Measurements from ENCODE around the gene ABTB2.

DNA sequence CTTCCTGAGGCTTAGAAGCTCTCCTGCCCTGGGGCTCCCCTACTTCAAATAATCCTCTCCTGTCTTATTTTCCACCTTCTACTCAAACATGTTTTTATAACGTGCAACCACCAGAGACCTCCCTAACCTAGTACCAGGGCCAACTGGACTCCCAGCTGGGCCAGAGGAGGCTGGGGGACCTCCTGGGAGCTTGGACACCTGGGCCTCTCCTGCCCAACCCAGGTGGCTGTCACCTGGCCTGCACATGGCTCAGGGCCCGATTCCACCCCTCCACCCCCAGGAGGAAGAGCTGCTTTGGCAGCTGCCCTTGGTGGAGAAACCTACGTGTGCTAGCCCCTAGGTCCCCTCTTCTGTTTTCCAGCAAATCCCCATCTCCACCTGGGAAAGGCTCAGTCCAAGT lies 105.2 kb downstream of the ABTB2 start:
- TF ChIP-seq, protein P1, sequence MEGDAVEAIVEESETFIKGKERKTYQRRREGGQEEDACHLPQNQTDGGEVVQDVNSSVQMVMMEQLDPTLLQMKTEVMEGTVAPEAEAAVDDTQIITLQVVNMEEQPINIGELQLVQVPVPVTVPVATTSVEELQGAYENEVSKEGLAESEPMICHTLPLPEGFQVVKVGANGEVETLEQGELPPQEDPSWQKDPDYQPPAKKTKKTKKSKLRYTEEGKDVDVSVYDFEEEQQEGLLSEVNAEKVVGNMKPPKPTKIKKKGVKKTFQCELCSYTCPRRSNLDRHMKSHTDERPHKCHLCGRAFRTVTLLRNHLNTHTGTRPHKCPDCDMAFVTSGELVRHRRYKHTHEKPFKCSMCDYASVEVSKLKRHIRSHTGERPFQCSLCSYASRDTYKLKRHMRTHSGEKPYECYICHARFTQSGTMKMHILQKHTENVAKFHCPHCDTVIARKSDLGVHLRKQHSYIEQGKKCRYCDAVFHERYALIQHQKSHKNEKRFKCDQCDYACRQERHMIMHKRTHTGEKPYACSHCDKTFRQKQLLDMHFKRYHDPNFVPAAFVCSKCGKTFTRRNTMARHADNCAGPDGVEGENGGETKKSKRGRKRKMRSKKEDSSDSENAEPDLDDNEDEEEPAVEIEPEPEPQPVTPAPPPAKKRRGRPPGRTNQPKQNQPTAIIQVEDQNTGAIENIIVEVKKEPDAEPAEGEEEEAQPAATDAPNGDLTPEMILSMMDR (IDR thresholded peaks at IDR 0.05) = no peak
- no peak for TF ChIP-seq POLR2A (IDR thresholded peaks at IDR 0.05)

Measured in body of pancreas (tissue), 4 donors.